Lower lobe of right lung (tissue), 2 donors: ENCODE measurements around the gene NKX1-1. TPM values are rescaled to one million over a fixed set of nuclear protein-coding genes. Genes with fewer than 3 reads are reported as not detected.

ENCODE experiments used
- ATAC-seq, 2 donors: fragments of 200-7000 bp; cut with Tn5 transposase; one replicate each; pipeline ENCODE4 v1.9.1; 2020 to 2022; ENCODE audit warnings: mild to moderate bottlenecking in 2 of 2, moderate library complexity in 2 of 2
- DNase-seq: peaks from one replicate; pipeline ENCODE4 v3.0.0-alpha.2; 2020
- H3K27ac ChIP-seq: fragments of 200-600 bp; one replicate; pipeline ENCODE4 v1.8.0; 2022
- H3K27me3 ChIP-seq: fragments of 200-600 bp; one replicate; pipeline ENCODE4 v1.8.0; 2022; ENCODE audit warnings: low read depth
- H3K36me3 ChIP-seq: fragments of 200-600 bp; one replicate; pipeline ENCODE4 v1.8.0; 2022; ENCODE audit warnings: mild to moderate bottlenecking
- H3K4me1 ChIP-seq: fragments of 200-600 bp; one replicate; pipeline ENCODE4 v1.8.0; 2022
- H3K4me3 ChIP-seq: fragments of 200-600 bp; one replicate; pipeline ENCODE4 v1.8.0; 2022; ENCODE audit warnings: mild to moderate bottlenecking
- H3K9me3 ChIP-seq: fragments of 200-600 bp; one replicate; pipeline ENCODE4 v1.8.0; 2022
- CTCF ChIP-seq: fragments of 200-600 bp; IDR thresholded peaks from one replicate; pipeline ENCODE4 v1.8.0; 2022; ENCODE audit warnings: antibody characterized with exemption, mild to moderate bottlenecking
- intact Hi-C: fragments of 100-400 bp; cut with DNase I; formaldehyde crosslinking; loops from one replicate; pipeline ENCODE4 v1.11.0; 2022
- total RNA-seq: library from RNA; stranded (reverse); fragmentation: NEBNext Ultra II Directional; extraction: Animal tissue kit (Norgen Biotek cat#: 25700); gene quantifications from one replicate; pipeline ENCODE4 v1.2.1, GENCODE V29; 2021
- donor health status: DM: no; HTN: yes; CAD: no; lungs with severe emphysema.

NKX1-1 gene
- total RNA-seq, 1 donor from 2014 or later = not detected

GRCh38 chr4:1407657-1408333, 1.6 kb upstream of the NKX1-1 start:
- ATAC-seq = no peak
- peak; percentile 25 for DNase-seq
- intact Hi-C loops = no loop called here
- TF ChIP-seq CTCF = no peak
- H3K27ac ChIP-seq = no peak overlapping the region
- no peak overlapping the region for H3K4me3 ChIP-seq
- H3K9me3 ChIP-seq = no peaks in the 10 kb centered on the region
- peaks cover 96% of the 10 kb centered on the region for H3K27me3 ChIP-seq
- H3K36me3 ChIP-seq = no peaks in the 10 kb centered on the region
- no peaks in the 10 kb centered on the region for H3K4me1 ChIP-seq

GRCh38 chr4:1406981-1407656, 877 bp upstream of the NKX1-1 start:
- intact Hi-C loops = no loop called here
- Histone ChIP-seq H3K36me3 (no peaks in the 10 kb centered on the region), H3K9me3 (no peaks in the 10 kb centered on the region), H3K4me3 (no peak overlapping the region), H3K27me3 (peaks cover 96% of the 10 kb centered on the region), H3K27ac (no peak overlapping the region), H3K4me1 (no peaks in the 10 kb centered on the region)
- no peak for TF ChIP-seq CTCF
- no peak for ATAC-seq
- peak; percentile 21 for DNase-seq

GRCh38 chr4:1405636-1406393, 427 bp downstream of the NKX1-1 start:
- DNase-seq = peak; percentile 24
- ATAC-seq = no peak
- Histone ChIP-seq H3K36me3 (no peaks in the 10 kb centered on the region), H3K27me3 (peaks cover 96% of the 10 kb centered on the region), H3K9me3 (no peaks in the 10 kb centered on the region), H3K4me3 (no peak overlapping the region), H3K27ac (no peak overlapping the region), H3K4me1 (no peaks in the 10 kb centered on the region)
- intact Hi-C loops = no loop called here
- TF ChIP-seq CTCF = no peak

- DNase-seq (peak; percentile 3), ATAC-seq (no peak)
- H3K9me3 ChIP-seq = no peaks in the 10 kb centered on the region
- H3K4me3 ChIP-seq = no peak overlapping the region
- no peak overlapping the region for H3K27ac ChIP-seq
- H3K4me1 ChIP-seq = no peaks in the 10 kb centered on the region
- TF ChIP-seq CTCF = no peak
- peaks cover 98% of the 10 kb centered on the region for H3K27me3 ChIP-seq
- H3K36me3 ChIP-seq = no peaks in the 10 kb centered on the region
- intact Hi-C loops = no loop called here
Measured at GRCh38 chr4:1405254-1405635, 997 bp downstream of the NKX1-1 start.

- no peak for ATAC-seq
- H3K9me3 ChIP-seq = no peaks in the 10 kb centered on the region
- peaks cover 98% of the 10 kb centered on the region for H3K27me3 ChIP-seq
- intact Hi-C loops = no loop called here
- TF ChIP-seq CTCF = no peak
- H3K36me3 ChIP-seq = no peaks in the 10 kb centered on the region
- no peaks in the 10 kb centered on the region for H3K4me1 ChIP-seq
- no peak overlapping the region for H3K27ac ChIP-seq
- no peak overlapping the region for H3K4me3 ChIP-seq
- DNase-seq = peak; percentile 30
Measured at GRCh38 chr4:1404573-1405253, 1.5 kb downstream of the NKX1-1 start.
